Measurements from ENCODE around the gene TRAPPC1.

TRAPPC1 gene

DNA sequence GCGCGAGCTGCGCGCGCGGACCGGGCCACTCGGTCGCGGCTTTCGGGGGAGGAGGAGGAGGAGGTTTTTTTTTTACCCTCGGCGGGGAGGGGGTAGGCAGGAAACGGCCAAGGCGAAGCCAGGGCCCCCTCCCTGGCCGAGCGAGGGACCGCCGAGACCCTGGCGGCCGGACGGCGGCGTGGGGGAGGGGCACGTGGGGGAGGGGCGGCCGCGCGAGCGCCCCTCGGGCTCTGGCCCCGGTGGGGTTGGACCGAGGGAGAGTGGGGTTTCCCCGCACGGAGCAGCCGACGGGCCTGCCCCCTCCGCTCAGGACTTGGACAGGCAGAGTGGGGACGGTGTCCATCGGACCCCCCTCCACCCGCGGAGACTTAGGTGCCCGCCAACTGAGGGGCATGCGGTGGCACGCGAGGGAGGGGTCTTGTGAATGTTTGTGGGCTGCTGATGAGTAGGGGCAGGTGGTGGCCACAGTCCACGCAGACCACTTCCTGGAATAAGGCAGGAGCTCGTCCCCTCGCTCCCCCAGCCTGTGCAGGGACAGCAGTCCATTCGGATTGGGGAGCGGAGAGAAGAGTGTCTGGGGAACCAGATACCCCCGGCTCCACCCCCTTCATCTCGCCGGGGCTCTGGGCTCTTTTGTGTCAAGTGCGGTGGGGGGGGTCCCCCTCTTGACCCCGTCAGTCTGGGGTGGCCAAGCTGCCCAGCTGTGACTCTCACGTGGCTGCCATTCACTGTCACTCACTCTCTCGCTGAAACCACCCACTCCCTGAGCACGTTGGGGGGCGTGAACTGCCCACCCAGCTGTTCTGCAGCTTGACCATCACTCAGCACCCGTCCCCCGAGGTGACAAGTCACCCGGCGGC is 46.1 kb downstream of the TRAPPC1 start:
- no peak for DNase-seq (ENCODE audit: low read depth)
- H3K4me3 ChIP-seq (ENCODE audit: low read length), result peak overlapping the region; percentile 79
- TF ChIP-seq, protein P1, sequence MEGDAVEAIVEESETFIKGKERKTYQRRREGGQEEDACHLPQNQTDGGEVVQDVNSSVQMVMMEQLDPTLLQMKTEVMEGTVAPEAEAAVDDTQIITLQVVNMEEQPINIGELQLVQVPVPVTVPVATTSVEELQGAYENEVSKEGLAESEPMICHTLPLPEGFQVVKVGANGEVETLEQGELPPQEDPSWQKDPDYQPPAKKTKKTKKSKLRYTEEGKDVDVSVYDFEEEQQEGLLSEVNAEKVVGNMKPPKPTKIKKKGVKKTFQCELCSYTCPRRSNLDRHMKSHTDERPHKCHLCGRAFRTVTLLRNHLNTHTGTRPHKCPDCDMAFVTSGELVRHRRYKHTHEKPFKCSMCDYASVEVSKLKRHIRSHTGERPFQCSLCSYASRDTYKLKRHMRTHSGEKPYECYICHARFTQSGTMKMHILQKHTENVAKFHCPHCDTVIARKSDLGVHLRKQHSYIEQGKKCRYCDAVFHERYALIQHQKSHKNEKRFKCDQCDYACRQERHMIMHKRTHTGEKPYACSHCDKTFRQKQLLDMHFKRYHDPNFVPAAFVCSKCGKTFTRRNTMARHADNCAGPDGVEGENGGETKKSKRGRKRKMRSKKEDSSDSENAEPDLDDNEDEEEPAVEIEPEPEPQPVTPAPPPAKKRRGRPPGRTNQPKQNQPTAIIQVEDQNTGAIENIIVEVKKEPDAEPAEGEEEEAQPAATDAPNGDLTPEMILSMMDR (conservative IDR thresholded peaks at IDR 0.05; ENCODE audit: low read depth, low read length), result no peak

DNA sequence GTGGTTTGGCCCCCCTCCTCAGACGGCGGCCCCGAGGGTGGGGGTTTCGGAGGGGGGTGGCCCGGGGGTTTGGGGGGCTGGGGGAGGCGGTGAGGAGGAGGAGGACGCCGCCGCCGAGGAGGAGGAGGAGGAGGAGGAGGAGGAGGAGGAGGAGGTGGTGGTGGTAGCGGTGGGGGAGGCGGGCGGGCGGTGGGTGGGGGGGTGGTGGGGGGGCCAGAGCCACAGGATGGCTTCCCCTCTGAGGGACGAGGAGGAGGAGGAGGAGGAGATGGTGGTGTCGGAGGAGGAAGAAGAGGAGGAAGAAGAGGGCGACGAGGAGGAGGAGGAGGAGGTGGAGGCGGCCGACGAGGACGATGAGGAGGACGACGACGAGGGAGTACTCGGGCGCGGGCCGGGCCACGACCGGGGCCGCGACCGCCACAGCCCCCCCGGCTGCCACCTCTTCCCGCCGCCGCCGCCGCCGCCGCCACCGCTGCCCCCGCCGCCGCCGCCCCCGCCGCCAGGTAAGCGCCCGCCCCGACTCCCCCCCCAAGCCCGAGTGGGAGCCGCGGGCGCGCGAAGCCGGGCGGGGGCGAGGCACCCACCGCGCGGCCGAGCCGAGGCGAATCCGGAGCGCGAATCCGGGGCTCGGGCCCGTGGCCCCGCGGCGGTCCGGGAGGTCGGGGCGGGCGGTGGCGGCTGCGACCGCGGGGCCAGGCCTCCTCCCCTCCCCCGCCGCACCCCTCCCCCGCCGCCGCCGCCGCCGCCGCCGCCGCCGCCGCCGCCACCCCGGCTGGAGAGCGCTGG is 47.0 kb downstream of the TRAPPC1 start:
- H3K4me3 ChIP-seq (ENCODE audit: low read length), result peak overlapping the region; percentile 79
- TF ChIP-seq, protein P1 (conservative IDR thresholded peaks at IDR 0.05; ENCODE audit: low read depth, low read length), result no peak
- no peak for DNase-seq (ENCODE audit: low read depth)

DNA sequence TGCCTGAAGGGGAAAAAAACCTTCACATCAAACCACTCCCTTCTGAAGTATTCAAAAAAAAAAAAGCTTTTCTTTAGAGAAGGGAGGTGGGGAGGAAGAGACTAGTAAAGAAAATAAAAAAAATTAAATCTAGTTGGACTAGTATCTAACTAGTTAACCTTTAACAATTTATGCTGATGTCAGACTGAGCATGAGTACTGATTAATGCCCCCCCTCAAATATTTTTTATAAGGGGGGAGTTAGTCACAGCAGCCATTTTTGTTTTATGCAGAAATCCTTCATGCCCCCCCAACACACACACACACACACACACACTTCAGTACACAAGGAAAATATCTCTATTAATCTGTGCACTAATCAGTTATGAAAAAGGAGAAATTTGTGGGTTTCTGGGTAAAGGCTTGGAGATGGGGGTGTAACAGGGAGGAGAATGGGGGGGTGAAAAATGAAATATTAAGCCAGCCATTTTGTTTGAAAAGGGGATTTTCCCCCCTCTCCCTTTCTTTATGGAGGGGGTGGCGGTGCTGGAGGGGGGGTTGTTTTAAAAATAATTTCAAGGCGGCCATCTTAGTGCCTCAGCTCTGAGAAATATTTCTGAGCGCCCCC is 47.9 kb downstream of the TRAPPC1 start:
- TF ChIP-seq, protein P1 (conservative IDR thresholded peaks at IDR 0.05; ENCODE audit: low read depth, low read length), result no peak
- peak overlapping the region; percentile 59 for H3K4me3 ChIP-seq (ENCODE audit: low read length)
- no peak for DNase-seq (ENCODE audit: low read depth)

DNA sequence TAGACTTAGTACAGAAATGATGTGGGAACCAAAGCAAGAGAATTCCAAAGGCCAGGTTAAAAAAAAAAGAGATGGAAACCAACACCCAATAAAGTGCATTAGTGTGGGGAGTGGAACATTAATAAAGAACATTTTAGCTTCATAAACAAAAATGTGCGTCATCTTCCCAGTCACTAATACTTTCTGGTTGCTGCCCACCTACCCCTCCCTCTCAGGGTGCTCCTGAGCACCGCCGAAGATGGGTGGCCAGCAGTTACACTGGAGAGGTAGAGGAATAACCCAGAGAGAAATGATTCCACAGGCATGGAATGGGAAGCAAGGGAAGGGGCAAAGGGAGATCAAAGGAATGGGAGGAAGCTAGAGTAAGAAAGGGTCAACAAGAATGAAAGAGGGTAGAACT is 49.1 kb downstream of the TRAPPC1 start:
- TF ChIP-seq, protein P1 (conservative IDR thresholded peaks at IDR 0.05; ENCODE audit: low read depth, low read length), result no peak
- no peak for DNase-seq (ENCODE audit: low read depth)
- H3K4me3 ChIP-seq (ENCODE audit: low read length), result no peak overlapping the region

DNA sequence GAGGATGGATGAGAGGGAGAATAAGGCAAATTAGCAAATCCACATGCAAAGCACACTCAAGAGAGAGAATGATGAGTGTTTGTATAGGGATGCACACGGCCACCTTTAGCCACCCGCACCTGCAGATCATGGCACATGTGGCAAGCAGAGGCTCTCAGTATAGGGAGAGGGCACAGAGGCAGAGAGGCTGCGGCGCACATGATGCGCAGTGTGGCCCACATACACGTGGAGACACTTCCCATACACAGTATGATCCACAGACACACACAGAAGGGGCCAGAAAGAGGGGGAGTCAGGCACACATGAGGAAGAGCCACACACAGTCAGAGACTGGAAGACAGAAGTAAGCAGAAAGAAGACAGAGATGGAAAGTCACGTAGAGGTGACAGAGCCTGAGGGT is 49.7 kb downstream of the TRAPPC1 start:
- H3K4me3 ChIP-seq (ENCODE audit: low read length), result no peak overlapping the region
- no peak for DNase-seq (ENCODE audit: low read depth)
- TF ChIP-seq, protein P1 (conservative IDR thresholded peaks at IDR 0.05; ENCODE audit: low read depth, low read length), result no peak

DNA sequence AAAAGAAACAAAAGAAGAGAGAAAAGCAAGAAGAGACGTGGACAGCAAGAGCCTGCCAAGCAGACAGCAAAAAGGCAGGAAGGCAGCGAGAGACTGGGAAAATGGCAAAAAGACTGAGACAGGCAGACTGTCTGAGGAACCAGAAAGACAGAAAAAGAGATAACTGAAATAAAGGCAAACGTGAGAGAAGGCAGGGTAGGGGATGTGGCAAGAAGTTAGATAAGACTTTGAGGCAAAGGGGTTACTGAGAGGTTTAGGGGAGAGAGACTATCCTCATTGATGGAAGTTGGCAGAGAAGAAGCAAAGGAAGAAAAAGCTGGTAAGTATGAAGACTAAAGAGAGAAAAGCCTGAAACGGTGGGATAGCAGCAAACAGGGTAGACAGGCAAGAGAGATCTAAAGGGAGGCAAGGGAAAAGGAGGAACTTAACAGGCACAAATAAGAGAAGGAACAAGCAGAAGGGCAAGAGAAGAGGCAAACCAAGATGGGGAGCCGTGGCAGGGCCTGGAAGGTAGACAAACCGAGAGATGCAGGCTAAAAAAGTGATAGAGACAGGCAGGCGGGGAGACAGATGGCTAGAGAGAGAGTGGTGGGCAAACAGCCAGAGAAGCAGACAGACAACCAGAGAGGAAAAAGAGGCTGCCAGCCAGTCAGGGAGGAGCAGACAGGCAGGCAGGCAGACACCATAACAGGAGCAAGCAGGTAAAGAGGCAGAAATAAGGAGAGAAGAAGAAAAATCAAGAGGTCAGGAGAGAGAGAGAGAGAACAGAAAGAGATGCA is 50.3 kb downstream of the TRAPPC1 start:
- TF ChIP-seq, protein P1 (conservative IDR thresholded peaks at IDR 0.05; ENCODE audit: low read depth, low read length), result no peak

More for the DNA sequence above, 50.3 kb downstream of the TRAPPC1 start:
- DNase-seq (ENCODE audit: low read depth), result no peak
- no peak overlapping the region for H3K4me3 ChIP-seq (ENCODE audit: low read length)

All from retinal pigment epithelial cell (primary cell).